Fibroblast of skin of back (primary cell): ENCODE results near the gene CLEC19A.
A peak's percentile ranks its signal among the peaks of the same experiment; 100 is the strongest.
"Not testable (repeated sequence)": the region's sequence is repeated elsewhere in the genome, so short reads cannot be mapped to it uniquely, and the experiment has no call there.

ENCODE experiments used
- DNase-seq: peaks from one replicate; pipeline ENCODE4 v3.0.0-alpha.2; 2013

The CLEC19A gene

DNA sequence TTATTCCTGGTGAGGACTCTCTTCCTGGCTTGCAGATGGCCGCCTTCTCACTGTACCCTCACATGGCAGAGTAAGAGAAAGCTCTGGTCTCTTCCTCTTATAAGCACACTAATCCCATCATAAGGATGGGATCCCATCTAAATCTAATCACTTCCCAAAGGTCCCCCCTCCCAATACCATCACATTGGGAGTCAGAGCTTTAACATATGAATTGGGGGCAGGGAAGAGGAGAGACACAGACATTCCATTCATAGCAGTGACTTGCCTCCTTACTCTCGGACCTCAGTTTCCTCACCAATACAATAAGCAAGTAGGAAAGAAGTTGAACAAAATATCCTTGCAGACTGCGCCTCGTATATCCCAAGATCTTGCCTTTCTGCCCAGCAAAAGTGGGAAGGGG is 1.7 kb downstream of the CLEC19A start:
- DNase-seq, result no peak

DNA sequence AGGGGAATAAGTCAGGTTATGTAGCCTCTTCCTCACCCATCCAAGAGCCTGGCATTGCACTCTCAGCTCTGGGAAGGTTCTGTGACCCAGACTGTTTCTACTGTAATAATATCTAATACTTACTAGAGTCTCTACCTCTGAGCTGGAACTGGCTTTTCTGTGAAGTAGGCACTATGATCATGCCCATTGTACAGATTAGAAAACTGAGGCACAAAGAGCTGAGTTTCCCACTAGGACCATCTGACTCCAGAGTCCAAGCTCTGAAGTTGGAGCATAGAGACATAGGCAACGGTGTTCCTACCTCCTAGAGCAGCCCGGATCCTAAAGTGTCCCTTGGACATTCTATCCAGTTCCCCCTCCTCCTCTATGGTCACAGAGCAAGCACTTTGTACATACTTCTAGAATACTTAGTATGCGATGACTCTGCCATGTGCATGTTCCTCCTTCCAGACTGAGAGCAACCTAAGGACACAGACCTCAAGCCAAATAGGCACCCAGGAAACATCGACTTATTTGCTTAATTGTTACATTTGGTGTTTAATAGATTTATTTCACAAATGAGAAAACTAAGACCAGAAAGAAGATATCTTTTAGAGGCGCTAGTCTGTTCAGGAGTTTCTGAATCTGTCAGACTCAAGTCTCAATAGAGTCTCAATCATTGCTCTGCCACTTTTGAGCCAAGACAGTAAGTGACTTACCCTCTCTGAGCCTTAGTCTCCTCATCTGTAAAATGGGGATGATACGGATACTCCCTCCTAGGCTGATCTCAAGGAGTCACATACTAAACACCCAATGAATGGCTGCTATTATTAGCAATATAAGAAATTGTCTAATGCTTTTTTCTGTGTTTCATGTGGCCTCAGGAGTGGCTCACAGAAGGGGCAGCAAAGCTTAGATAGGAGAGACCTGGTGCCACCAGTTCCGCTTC is 3.6 kb downstream of the CLEC19A start:
- no peak for DNase-seq

DNA sequence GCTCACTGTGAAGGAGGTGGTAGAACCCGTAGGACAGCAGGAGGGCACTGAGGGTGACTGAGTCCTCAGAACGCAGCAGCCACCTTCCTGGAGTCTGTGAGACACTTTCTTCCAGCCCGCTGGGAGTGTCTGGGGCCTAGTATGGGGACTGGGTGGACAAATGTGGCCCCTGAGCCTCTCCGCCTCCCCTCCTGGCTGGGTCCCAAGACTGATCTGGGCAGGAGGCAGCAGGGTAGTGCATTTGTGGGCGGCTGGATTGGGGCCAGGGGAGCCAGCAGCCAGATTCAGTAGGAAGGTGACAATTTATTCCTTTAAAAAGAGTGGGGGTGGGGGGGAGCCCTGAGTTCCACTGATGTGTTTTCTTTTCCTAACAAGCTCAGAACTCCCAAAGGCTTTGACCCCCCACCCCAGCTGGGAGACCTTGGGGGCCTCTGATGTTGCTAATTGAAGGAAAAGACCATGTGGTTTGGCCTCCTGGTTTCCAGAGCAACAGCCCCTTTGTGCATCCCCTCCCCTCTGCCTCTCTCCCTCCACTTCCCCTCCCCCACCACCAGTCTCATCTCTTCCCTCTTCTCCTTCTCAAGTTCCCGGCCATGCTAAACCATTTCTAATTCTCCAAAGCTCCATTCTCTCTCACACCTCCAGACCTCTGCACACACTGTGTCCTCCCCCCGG is 4.4 kb downstream of the CLEC19A start:
- DNase-seq, result no peak

DNA sequence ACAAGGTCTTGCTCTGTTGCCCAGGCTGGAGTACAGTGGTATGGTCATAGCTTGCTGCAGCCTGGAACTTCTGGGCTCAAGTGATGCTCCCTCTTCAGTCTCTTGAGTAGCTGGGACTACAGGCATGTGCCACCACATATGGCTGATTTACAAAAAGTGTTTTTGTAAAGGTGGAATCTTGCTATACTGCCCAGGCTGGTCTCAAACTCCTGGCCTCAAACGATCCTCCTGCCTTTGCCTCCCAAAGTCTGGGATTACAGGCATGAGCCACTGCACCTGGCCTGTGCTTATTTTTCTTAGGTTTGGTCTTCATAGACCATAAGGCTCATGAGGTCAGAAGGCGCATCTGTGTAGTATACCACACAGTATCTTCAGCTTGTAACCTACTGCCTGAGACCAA is 5.3 kb downstream of the CLEC19A start:
- no peak for DNase-seq

DNA sequence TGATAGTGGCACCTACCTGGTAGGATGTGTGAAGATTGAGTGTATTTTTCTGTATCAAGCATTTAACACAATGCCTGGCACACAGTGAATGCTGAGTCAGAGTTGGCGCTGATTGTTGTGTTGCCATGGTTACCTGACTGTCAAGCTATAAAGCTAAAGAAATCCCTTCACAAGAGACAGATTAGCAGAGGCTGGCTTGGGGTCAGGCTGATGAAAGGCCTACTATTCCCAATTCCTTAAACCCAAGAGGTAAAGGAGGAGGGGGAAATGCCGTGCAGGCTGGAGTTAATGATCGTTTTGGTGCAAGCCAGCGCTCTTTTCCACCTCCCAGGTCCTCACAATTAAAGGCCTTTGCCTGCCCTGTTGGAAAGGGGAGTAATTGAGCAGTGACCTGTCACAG is 5.9 kb downstream of the CLEC19A start:
- DNase-seq, result no peak

DNA sequence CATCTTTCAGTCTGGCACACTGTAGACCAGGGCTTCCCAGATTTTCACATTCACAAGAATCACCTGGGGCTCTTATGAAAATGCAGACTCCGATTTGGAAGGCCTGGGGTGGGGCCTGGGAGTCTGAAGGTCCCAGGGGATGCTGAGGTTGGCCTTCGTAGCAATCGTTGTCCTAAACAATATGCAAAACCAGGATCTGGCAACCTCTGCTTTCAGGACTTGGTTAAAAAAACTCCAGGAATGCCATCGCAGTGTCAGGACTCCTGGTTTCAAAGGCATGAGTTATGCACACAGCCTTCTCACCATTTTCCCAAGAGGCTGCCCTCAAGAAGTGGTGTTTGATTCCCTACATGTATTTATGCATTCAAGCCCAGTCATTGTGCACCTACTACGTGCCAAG is 6.7 kb downstream of the CLEC19A start:
- no peak for DNase-seq

DNA sequence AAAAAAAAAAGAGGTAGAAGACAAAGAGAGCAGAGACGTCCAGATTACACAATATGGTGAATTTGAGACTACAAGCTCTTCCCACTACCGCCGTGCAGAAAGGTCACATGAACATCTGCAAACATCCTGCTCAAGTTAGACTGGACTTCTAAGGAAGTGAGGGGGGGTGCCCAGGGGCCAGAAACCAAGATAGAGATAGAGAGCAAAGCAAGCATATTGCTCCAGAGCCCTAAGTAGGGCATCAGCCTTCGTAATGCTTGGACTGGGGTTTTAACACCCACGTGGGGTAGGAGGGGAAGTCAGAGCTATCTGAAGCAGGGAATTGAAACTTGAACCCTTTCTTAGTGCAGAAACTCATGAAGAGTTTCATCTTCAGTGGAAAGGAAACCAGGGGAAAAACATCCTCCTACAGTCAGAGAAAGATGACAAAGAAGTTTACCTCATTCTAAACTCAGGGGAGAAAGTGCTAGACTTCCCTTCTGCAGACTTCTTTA is 8.7 kb downstream of the CLEC19A start:
- DNase-seq, result no peak

DNA sequence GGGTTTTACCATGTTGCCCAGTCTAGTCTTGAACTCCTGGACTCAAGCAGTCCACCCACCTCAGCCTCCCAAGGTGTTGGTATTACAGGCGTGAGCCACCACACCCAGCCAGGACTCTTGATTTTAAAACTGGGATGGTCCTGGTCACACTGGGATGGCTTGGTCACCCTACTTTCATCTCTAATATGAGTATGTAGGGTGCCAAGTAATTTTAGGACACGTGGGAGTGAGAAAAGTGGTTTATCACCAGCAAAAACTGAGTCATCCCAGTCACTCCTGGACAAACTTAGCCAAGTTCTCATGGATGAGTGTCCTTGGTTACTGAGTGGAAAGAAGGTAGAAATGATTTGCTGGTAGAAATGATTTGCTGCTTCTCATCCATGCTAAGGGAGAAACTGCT is 9.9 kb downstream of the CLEC19A start:
- no peak for DNase-seq

DNA sequence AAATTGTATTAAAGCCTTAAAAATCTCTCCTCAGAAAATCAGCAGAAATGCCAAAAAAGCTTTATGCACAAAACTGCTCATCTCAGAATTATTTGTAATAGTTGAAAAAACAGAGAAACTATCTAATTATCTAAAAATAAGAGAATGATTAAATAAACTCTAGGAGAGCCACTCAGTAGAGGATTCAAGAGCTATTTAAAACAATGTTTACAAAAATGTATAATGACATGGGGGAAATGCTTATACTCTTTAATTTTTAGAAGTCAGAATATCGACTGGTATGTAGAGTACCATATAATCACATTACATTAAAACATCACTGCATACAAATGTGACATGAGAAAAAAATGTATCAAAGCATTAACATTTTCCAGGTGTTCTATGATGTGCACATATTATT is 11.9 kb downstream of the CLEC19A start:
- no peak for DNase-seq

DNA sequence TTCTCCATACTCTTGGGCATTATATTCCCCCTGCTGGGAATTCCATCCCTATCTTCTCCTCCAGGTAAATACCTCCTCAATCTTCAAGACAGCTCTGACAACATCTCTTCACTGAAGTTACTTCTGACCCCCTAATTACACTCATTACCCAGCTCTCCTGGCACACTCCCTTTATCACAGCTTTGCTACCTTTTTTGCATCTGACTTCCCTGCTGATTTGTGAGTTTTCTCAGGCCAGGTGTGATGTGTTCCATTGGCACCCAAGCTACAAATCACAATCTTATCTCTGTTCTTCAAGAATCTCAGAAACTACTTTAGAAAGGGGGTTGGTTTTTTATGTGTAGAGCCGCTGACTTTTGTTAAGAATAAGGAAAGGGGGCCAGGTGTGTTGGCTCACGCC is 14.0 kb downstream of the CLEC19A start:
- DNase-seq, result no peak

DNA sequence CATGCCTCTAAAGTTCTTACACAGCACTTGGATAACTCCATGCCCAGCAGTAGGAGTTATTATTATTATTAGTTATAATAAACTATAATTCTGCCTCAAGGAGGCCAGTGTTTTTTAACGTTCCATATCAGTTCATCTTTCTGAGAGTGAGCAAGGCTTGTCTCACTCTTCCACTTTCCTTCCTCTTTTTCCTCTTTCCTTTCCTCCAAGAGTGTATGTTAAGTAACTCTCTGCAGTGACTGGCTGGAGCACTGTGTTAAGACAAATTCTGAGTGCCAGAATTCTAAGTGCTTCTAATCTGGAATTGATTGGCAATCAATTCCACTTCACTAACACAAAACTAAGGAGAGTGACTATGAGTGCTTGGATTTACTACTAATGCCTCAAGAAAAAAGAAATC is 16.4 kb downstream of the CLEC19A start:
- no peak for DNase-seq

DNA sequence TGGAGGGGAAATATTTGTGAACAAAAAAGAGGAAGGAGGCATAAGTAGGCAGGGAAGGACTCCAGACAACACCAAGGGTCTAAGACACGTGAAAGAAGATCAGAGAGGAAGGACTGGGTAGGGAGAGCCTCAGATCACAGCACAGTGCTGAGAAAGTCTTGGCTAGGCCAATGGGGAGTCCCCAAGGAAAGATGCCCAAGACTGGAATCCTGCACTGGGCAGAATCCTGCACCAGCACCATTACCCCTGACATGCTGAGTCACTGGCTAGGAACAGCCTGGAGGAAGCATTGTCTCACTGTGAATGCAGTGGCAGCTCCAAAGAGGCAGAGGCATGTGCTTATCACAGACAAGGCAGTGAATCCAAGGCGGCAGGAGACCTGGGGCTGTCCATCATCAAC is 19.2 kb downstream of the CLEC19A start:
- no peak for DNase-seq

DNA sequence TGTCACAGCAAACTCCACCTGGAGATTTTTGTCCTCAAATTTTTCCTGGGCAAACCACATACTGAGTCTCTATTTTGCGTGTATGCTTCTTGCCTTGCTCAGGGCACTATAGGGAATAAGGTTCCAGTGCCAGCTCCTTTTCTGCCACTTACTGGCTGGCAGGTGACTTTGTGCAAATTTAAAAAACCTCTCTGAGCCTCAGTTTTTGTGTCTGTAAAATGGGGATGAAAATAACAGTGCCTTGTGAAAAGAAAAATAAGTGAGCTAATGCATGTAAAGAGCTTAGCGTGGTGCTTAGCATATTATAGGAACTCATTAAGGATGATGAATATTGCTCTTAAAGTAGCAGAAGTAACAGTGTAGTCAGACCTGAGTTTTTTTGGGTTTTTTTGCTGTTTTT is 19.9 kb downstream of the CLEC19A start:
- DNase-seq, result no peak

DNA sequence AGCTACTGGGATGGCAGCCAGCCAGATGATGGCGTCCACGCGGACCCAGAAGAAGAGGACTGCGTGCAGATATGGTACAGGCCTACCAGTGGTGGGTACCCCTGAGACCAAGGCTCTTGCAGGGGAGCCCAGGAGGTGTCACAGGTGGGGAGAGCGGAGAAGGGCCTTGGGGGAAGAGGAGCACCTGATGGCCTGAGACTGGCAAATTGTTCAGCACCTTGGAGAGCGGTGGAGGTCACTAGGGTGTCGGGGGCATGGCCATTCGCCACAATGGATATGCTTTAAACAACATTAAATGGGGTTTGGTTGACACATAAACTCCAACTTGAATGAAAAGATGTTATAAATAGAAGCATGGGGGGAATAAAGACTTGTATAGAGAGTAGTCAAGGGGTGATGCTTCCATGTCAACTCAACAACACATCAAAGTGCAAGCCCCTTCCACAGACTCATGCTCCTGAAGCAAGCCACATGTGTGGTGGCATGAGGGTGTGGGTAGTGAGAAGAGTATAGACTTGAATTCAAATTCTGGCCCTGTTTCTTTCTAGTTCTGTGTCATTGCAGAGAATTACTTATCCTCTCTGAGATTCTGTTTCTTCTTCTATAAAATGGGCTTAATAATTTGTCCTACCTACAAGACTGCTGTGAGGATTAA is 22.2 kb downstream of the CLEC19A start:
- DNase-seq, result no peak

DNA sequence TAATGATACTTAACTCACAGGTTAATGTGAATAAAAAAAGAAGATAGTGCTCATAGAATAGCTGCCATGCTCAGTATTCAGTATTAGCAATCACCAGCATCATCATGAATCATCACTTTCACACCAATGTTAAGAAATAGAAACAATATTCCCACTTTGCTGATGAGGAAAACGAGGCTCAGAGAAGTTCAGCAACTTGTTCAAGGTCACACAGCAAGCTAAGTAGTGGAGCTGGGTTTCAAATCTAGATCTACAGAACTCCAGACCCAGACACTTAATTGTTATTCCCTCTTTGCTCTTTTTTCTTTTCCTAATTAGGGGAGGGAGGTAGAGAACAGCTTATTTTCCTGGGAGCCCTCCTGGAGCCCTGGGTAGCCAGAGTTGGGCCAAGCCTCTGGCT is 22.9 kb downstream of the CLEC19A start:
- no peak for DNase-seq

DNA sequence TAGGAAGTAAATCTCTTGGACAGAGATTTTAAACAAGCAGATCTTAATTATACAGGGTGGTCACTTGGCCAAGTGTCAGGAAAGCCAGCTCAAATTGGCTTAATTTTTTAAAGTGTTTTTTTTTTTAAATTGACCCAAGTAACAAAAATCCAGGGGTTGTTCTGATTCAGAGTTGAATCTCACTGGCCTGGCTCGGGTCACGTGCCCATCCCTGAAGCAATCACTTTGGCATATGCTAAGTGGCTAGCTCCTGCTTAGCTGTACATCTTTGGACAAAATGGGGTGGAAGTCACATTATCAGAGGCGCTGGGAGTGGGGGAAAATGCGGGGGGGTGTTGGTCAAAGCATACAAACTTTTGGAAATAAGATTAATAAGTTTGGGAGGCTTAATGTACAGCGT is 23.6 kb downstream of the CLEC19A start:
- no peak for DNase-seq

DNA sequence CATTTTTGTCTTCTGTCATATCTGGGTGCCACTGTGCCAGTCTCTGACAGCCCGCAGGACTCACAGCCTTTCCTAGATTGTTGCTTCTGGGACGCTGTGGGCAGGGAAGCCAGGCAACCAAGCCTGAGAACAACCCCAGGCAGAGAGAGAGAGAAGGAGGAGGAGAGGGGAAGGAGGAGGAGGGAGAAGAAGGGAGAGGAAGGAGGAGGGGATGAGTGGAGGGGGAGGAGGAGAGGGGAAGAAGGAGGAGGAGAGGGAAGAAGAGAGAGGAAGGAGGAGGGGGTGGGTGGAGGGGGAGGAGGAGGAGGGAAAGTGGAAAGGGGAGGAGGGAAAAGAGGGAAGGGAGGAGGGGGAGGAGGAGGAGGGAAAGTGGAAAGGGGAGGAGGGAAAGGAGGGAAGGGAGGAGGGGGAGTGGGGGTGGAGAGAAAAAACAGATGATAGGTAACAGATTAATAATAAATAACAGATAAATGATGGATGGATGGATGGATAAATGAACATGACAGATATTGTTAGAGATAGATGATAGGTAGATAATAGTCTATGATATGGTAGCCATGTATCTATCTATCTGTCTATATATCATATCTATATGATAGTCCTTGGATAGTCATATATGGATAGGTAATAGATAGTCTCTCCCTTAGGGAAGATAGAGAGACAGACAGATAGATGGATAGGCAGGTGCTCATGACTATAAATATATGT is 29.3 kb downstream of the CLEC19A start:
- no peak for DNase-seq

DNA sequence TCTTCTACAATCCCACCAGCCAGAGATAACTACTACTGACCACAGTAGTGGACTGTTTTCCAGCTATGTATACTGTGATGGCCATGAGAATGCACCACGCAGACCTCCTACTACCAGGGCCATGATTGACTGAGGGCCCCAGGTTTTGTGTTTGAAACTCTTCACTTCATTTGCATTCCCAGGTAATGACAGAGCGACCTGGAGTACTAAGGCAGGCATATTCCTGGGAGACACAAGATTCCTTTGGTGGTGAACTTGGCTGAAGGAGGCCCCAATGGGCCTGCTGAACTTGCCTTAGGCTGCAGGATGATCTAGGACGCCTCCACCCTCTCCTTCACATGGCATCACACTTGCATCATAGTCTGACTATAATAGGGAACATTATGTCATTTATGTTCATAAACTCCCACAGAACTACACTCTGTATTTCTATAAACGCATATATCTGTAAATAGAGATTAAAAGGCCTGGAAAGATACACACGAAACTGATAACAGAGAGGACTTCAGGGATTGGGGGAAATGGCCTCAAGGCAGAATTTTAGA is 30.4 kb downstream of the CLEC19A start:
- DNase-seq, result no peak

DNA sequence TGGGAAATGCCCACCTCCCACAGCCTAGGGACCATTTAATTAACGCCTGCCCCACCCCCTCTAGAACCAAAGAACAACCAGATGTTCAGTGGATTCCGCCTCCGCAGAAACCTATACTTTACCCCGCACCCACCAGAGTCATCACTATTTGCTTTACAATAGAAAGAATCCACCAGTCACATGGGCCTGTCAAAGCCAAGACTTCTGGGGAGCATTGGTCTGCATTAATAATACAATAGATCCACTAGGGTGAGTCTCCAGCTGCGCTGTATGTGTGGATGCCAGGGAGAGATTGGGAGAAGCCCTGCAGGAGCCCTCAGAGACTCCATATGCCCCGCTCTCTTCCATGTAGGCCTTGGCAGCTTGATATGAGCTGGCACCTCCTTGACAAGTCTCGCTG is 31.3 kb downstream of the CLEC19A start:
- no peak for DNase-seq

DNA sequence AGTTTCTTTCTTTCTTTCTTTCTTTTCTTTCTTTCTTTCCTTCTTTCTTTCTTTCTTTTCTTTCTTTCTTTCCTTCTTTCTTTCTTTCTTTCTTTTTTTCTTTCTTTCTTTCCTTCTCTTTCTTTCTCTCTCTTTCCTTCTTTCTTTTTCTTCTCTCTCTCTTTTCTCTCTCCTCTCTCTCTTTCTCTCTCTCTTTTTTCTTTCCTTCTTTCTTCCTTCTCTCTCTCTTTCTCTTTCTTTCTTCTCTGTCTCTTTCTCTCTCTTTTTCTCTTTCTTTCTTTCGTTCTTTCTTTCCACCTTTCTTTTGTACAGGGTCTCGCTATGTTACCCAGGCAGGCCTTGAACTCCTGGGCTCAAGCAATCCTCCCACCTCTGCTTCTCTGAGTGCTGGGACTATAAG is 35.7 kb downstream of the CLEC19A start:
- DNase-seq, result not testable (repeated sequence)

DNA sequence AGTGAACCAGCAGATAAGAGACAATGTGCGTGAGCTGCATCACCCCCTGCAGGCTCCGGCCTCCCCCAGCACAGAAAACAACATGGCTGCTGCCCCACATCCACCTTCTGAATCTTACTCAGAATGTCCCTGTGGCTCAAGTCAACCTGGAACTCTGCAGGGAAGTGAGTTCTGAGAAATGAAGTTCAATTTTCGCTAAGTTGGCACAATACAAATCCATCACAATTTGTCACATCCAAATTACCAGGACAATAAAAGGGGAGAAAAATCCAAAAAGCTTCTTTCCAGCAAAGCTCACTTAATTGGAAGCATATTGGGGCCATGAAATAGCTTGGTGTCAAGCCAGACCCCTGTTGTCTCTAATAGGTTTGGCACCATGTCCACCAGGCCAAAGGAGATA is 38.1 kb downstream of the CLEC19A start:
- DNase-seq, result no peak

DNA sequence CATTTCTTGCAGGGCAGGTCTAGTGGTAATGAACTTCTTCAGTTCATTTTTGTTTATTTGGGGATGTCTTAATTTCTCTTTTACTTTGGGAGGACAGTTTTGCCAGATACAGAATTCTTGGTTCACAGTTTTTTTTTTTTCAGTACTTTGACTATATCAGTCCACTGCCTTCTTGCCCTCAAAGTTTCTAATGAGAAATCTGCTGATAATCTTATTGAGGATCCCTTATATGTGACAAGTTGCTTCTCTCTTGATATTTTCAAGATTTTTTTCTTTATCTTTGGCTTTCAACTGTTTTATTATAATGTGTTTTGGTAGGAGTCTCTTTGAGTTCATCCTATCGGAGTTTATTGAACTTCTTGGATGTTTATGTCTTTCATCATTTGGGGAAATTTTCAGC is 42.8 kb downstream of the CLEC19A start:
- no peak for DNase-seq

DNA sequence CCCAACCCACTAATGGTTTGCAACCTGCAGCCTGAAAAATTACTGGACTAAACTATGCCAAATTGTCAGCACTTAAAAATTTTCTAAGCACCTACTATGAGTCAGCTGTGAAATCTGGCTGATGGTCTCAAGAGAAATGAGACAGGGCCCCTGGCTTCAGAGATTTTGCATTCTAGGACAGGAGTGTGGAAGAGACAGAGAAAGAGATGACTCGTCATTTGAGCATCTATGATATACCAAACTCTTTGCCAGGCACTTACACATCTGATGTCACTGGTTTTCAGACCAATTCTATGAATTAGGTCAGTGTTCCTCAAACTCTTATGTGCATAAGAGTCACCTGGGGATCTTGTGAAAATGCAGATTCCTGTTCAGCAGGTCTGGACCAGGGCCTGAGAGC is 44.4 kb downstream of the CLEC19A start:
- DNase-seq, result peak; percentile 50
